ENCODE measurements around the gene XK.
"Not testable (repeated sequence)": the region's sequence is repeated elsewhere in the genome, so short reads cannot be mapped to it uniquely, and the experiment has no call there.

Gene XK

GRCh38 chrX:37754516-37754915 lies 68.9 kb downstream of the XK start:
- DNase-seq (ENCODE audit: low spot score) = no peak

DNA sequence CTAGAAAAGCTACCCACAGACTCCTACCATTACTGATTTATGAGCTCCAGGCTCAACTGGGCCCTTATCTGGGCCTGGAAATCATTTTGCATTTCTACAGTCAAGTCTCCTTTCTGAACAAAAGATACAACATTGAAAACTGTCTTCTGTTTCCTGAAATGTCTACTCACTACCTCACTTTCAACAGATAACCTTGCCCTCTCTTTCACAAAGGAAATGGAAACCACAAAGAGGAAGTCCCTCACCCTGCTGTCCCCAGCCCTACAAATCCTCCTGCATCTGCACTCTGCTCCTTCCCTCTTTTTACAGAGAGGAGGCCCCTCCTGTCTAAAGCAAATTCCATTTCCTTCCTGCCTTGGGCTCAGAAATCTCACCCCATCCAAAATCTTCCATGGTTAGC lies 69.4 kb downstream of the XK start:
- no peak for DNase-seq (ENCODE audit: low spot score)

DNA sequence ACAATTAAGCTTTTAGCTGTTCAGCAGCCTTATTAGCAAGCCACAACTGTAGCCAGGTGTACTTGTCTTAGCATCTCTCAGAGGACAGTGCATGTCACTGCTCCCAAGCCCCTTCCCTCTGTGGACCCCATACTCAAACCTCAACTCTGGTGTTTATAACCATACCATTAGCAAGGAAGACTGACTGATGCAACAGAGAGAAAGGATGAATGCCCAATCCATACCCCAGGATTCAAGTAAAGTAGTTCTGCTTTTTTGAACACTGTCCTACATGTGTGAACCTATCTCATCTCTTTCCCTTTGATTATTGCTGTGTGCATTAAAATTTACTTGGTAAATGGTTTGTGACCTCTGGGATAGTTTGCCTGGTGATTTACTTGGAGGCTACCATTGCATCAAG lies 71.5 kb downstream of the XK start:
- no peak for DNase-seq (ENCODE audit: low spot score)

GRCh38 chrX:37759351-37759750 lies 73.8 kb downstream of the XK start:
- no peak for DNase-seq (ENCODE audit: low spot score)

GRCh38 chrX:37759878-37760418 lies 74.4 kb downstream of the XK start:
- DNase-seq (ENCODE audit: low spot score) = no peak

- no peak for DNase-seq (ENCODE audit: low spot score)
Measured at GRCh38 chrX:37763400-37763799, 77.8 kb downstream of the XK start.

DNA sequence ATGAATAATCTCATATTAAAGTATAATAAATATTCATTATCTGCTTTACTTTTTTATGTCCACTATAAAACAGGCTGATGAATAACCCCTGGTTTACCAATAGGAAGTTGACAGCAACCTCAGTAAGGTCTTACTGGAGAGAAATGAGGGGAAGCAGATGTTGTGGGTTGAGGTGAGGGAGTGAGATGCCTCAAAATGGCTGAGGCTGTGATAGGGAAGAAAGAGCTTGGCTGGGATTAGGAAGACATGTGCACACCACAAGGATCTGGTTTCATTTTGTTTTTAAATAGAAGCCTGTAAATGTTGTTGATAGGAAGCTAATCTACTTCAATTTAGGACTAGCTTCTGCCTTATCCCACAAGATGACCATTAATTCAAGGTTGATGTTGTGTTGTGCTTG lies 79.9 kb downstream of the XK start:
- DNase-seq (ENCODE audit: low spot score) = no peak

DNA sequence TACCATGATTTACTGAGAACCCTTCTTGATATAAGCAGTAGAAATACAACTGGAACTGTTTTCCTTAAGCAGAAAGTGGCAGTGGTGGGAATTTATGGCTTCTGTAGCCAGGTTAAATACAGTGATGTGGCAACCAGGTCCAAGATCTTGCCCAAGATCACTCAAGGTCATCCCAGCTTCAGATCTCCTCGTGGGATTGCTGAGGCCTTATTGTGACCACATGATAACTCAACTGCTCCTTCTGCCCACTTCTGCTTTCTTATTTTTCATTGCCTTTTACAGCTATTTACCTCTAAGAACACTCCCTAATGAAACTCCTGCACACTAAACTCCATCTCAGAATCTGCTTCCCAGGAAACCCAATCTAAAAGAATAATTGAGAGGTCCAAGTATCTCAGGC lies 81.8 kb downstream of the XK start:
- DNase-seq (ENCODE audit: low spot score) = no peak

- DNase-seq (ENCODE audit: low spot score) = not testable (repeated sequence)
Measured at GRCh38 chrX:37768866-37769265, 83.3 kb downstream of the XK start.

DNA sequence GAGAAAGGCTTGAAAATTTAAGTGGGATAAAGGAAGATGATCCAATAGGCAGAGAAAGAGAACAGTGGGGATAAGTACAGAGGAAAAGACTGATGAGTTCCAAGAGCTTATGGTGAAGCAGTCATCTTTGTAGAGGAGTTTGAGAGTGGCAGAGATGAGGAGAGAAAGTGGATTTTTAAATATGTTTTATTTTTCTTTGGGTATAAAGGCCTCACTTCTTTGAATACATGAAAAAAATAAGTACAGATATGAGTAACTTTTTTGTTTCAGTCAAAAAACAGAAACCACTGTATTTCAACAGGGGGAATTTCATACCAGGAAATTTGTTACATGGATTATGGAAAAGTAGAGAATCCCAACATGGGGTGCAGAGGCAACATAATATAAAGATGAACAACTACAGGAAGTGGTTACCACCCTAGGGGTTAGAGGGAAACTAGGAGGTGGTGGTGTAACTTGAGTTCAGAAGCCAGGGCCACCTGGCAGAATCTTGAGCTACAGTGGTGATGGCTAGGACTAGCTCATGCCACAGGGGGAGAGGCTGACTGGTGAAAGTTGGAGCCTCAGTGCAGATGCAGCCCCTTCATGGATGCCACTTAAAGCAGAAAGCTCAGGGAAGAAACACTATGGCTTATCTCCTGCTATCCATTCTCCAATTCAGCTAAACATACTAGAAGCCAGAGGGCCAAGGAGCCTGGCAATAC lies 90.8 kb downstream of the XK start:
- DNase-seq (ENCODE audit: low spot score) = no peak

DNA sequence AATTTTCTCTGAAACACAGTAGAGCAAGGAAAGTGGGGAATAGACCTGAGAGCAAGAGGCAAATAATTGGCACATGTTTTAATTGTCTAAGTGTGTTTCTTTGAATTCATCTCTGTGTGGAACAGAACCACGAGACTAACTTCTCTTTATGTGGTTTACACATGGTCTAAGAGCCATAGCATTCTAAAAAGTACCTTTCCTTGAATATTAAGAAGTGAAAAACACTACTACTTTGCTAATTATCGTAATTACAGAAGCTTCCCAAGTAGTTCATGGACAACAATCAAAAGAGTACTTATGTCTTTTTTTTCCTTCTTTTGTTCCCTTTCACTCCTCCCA lies 91.4 kb downstream of the XK start:
- no peak for DNase-seq (ENCODE audit: low spot score)

- no peak for DNase-seq (ENCODE audit: low spot score)
Measured at GRCh38 chrX:37779857-37780256, 94.3 kb downstream of the XK start, which contains the start of gene CYBB. CYBB (plus strand) TSS chrX:37780059; CDS start chrX:37780078, 19 bp downstream.

DNA sequence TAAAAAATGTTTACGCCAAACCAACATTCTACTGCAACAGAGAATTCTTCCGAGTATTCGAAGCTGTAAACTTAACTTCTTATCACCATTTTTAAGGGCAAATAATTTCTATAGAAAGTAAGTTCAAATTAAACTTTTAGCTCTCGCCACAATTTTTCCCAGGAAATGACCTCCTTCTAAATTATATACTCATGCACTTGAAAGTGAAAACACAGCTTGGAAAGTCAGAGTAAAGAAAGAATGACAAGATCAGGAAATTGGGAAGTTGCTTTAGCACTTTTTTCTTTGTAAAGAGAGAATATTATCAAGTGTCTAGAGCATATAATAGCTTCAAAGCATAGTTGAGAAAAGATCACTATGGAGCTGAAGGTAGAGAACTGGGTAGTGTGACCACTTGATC lies 95.5 kb downstream of the XK start:
- DNase-seq (ENCODE audit: low spot score) = no peak
